Bone marrow (tissue), 2 donors: Measurements from ENCODE around the gene MBD5.
A peak's percentile ranks its signal among the peaks of the same experiment; 100 is the strongest.

Experiments used
- DNase-seq, 2 donors: peaks; one replicate each; lab custom pipeline; 2025; lab: John Stamatoyannopoulos, UW

MBD5 gene

DNA sequence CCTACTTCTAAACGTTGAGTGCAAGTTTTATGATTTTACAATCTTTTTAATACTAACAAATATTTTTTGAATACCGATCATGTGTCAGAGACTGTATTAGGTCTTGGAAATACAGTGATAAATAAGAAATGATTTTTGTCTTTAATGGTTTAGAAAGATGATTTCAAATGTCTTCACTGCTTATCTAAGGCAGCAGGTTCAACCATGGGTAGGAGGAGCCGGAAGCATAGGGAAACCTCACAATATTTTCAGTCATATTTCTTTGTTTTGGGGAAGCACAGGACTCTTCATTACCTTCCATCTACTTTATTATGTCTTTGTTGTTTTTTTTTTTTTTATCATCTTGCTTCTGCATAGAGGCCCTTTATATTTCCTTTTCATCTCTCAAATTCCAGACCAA, 458.5 kb downstream of the MBD5 start:
- DNase-seq: no peak

- DNase-seq: no peak
Observed at GRCh38 chr2:148483665-148484064, 462.8 kb downstream of the MBD5 start.

DNA sequence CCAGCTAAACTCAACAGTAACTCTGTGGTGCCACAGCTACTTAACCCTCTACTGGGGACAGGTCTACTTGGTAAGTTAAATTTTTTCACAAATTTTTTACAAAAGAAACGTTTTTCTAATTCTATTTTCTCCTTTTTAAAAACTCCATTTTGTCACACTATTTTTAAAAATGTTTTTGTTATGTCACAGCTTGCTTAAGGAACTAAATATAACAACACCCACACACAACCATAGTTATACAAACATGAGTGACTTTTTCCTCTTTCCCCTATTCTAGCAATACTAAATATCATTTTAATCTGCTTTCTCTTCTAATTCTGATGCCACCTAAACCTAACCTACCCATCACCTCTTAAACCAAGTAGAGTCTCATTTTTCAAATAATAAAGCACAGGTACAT, 463.2 kb downstream of the MBD5 start:
- DNase-seq: no peak

DNA sequence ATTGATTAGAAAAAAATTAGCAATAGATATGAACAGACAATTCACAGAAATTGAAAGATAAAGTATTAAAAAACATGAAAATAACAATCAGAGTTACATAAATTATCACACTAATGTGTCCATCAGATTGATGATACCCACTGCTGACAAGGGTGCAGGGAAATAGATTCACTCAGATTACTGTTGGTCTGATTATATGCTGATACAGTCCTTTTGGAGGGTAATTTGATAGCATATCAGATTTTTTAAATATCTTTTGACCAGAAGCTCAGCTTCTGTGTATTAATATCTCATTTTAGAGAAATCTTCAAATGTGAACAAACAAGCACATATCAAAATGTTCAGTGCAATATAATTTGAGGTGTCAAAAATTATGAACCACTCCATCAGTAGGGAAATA, 465.8 kb downstream of the MBD5 start:
- DNase-seq: no peak

GRCh38 chr2:148487439-148487838, 466.5 kb downstream of the MBD5 start:
- DNase-seq: no peak

GRCh38 chr2:148490840-148491439, 470.0 kb downstream of the MBD5 start:
- no peak for DNase-seq

DNA sequence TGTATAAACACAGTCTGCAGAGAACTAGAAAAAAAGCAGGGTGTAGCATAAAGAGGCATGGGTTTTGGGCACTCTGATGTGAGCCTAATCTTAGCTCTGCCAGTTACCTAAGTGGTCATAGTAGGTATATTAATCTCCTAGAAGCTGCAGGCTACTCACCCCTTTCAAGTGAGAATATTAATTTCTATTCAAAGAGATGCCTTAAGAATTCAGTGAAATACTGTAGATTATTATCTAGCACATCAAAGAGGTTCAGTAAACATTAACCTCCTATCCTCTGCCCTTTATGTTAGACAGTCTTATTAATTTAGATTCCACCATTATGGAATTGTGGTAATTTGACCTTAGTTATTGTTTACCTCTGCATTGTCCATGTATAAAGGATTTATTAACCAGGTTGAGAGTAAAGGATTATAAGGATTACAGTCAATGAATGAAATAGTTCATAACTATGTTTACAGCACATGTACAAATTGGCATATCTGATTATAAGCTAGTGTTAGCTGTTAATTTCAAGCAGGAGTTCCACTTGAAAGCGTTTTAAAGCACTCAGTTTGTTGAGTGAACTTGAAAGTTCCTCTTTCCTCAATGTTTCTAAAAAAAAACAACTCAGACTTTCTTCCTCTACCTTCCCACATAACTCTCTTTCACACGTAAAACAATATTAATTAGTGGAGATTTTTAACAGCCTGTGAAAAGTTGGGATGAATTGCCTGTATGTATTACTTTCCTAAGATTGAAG, 473.1 kb downstream of the MBD5 start:
- no peak for DNase-seq

DNA sequence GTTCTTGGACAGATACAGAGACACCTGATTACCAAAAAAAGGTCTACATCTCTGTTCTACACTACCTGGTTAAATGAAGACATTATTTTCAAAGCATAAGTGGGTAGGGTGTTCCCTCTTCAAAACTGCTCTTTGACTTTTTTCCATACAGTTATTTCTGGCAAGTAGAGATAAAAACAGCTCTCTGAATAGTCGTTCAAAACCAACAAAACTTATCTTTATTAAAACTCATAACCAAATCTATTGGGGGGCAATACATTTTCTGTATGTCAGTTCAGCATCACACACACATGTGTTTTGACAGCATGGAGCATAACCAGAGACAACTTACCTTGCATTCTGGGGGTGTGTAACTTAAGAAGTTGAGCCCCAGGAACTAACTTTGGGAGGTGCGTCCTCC, 474.7 kb downstream of the MBD5 start:
- no peak for DNase-seq

DNA sequence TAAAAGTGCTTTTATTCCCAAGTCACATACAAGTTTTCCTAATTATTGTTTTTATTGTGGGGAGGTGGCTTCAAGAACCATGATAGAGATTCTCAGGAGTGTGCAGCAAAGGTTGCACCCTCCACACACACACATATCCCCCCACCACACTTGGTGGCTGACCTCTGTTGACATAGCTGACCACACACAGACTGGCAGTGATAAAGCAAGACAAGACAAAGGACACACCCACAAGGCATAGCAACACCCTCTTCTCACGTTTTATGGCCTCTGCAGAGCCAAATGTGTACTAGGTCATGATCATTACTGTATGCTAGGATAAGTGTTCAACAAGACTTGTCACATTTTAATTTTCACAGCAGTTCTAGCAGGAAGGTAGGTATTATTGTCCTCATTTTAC, 480.7 kb downstream of the MBD5 start:
- no peak for DNase-seq

GRCh38 chr2:148503516-148503915, 482.6 kb downstream of the MBD5 start:
- no peak for DNase-seq

DNA sequence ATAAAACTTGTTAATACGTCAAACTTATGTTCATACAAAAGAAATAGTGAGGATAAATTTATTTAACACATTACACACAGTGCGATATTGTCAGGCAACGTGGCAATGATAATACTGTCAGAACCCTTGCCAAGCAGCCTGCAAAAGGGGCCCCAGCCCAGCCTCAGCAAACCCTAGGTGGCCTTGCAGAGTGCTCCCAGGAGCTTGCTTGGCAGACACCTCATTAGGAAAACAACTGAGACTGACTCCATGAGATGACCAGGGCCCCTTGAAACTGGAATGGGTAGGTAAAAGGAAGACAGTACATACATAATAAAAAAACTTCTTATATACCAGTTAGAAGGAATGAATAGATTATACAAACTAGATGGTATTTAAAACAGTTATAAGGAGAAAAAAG, 487.1 kb downstream of the MBD5 start:
- no peak for DNase-seq

DNA sequence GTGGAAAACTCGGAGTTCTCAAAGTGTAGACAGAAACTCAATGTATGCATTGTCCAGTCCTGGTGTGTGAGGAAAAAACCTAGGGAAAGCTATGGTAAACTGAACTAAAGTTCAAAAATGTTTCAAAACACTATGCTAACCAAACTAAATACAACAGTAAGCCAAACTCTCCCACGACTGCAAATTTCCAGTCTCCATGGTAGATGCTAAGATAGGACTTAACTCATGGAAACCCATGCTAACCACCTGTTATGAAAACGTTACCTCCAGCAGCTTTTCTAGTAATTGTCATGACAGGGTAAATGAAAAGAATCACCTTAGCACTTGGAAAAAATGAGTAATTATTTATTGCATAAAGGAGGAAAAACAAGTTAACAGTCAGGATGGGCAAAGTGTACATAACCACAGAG, 488.0 kb downstream of the MBD5 start:
- no peak for DNase-seq

DNA sequence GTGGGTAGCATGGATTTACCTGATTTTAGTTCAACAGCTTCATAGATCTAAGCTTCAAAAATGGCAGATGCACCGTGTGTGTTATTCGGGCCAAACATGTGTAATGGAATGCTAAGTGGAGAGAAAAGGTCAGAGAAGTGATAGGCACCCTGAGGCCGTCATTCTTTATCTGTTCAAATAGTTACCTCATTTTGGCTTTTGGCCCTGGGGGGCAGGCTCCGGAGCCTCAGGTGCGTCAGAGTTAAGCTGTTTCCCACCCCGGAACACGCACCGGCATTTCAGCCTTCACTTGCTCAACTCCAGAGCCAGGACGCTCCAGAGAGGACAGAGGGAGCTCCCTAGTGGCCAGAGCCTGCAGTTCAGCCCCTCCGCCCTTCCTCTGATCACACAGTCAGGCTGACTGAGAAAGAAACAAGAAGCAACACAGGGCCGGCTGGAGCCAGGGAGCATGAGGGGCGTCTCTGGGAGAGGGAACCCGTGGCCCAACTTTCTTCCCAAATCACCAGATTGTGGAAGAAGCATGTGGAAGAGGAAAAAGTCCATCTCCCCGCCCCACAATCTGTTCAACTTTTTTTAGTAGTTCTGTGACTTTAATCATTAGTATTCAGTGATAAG, 488.5 kb downstream of the MBD5 start:
- DNase-seq: peak; percentile 41 to 86

- no peak for DNase-seq
Observed at GRCh38 chr2:148511883-148512282, 491.0 kb downstream of the MBD5 start.

- peak in 1 of 2 donors; percentile 39 for DNase-seq
Observed at GRCh38 chr2:148512501-148512900, 491.6 kb downstream of the MBD5 start.

GRCh38 chr2:148513427-148513826, 492.5 kb downstream of the MBD5 start:
- DNase-seq: no peak

DNA sequence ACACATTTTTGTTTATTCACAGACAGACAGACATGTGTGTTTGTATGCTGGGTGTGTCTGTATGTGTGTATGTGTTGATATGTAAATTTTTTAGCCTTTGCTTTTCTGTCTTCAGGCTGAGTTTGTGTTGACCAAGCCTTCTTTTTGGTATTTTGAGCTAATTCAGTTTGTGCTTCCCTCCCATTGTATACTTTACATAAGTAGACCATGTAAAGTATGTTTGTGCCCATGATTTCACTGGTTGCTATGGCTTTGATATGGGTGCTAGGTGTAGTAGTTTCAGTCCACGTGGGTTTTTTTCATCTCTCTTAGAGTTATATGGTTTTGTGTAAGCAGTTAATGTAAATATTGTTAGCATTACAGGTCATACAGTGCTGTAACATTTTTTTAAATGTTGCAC, 494.2 kb downstream of the MBD5 start:
- DNase-seq: no peak

DNA sequence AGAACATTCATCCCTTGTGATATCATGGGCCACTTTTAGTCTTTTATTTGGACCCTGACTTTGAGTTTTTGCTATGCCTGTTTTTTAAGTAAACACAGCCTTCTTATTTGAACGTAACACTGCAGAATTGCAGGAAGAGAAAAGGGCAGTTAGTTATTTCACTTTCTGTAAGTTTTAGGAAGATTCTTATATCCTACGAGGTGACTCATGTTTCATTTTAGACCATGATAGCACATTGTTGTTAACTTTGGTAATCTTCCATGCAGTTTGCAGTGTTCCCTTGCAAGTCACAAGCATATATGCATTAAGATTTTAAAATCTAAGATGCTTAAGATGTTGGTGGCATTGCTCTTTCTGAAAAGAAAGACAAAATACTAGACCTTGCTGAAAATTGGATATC, 495.1 kb downstream of the MBD5 start:
- DNase-seq: peak in 1 of 2 donors; percentile 12

GRCh38 chr2:148517296-148517695, 496.4 kb downstream of the MBD5 start:
- no peak for DNase-seq

DNA sequence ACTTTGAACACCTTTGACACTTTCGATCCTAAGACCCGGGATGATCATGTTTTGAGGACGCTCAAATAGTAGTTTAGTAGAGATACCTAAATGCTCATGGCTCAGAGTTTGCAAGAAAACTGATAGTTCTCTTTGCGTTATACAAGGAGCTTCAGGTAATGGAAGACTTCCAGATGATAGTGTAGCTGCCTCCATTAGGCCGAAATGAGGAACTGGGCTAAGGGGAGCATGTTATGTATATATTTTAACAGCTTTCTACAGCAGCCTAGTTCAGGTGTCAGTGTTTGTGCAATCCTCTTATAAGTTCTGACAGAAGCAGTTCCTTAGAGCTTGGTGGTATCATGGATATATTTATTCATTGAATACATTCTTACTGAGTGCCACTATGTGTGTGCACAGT, 496.9 kb downstream of the MBD5 start:
- no peak for DNase-seq

DNA sequence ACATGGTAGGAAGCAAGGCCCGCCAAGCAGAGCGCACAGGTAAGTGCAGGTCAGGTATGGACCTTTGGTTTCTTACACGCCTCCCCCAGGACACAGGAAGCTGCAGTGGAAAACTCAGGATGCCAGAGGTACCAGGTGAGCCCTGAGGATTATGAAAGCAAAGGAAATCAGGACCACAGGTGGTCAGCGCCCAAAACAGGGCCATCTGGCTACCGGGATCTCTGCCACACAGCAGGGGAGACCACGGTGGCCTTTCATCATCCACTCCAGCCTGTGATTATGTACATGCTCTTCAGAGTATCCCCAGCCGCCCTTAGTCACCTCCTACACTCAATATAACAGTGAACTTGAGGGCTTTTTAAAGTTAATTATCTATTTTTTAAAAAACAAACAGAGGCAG, 498.1 kb downstream of the MBD5 start:
- DNase-seq: no peak

GRCh38 chr2:148521181-148521580, 500.3 kb downstream of the MBD5 start:
- DNase-seq: no peak

GRCh38 chr2:148523315-148523714, 502.4 kb downstream of the MBD5 start:
- no peak for DNase-seq

- DNase-seq: peak in 1 of 2 donors; percentile 57
Observed at GRCh38 chr2:148524519-148524919, 503.6 kb downstream of the MBD5 start.
